ENCODE data around the gene AAMP. TPM values are rescaled to one million over a fixed set of nuclear protein-coding genes. Genes with fewer than 3 reads are reported as not detected.
"Not testable (repeated sequence)": the region's sequence is repeated elsewhere in the genome, so short reads cannot be mapped to it uniquely, and the experiment has no call there.

Gene AAMP
- total RNA-seq, 2 donors from 2014 or later = 95.9 to 97.5 TPM

DNA sequence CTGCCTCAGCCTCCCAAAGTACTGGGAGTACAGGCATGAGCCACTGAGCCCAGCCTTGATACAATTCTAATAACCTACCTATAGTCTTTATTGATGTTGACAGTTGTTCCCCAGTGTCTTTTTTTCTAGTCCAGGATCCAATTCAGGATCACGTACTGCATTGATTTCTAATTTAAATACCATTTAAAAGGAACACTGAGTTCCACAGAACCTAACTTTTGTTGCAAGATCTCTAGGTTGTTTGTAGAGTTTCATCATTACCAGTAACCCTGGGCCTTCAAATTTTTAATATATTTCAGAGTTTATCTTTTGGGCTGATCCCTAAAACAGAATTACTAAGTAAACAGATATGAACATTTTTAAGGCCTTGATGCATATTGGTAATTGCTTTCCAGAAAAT is 43.4 kb upstream of the AAMP start:
- Histone ChIP-seq H3K4me1 (ENCODE audit: control insufficient read depth in 1 of 2, low read depth in 2 of 2) (no peaks in the 10 kb centered on the region), H3K27me3 (replicated peaks; ENCODE audit: insufficient read depth) (no peaks in the 10 kb centered on the region), H3K27ac (no peak overlapping the region), H3K4me3 (no peak overlapping the region), H3K36me3 (no peaks in the 10 kb centered on the region), H3K9me3 (no peaks in the 10 kb centered on the region)
- TF ChIP-seq, protein P1, sequence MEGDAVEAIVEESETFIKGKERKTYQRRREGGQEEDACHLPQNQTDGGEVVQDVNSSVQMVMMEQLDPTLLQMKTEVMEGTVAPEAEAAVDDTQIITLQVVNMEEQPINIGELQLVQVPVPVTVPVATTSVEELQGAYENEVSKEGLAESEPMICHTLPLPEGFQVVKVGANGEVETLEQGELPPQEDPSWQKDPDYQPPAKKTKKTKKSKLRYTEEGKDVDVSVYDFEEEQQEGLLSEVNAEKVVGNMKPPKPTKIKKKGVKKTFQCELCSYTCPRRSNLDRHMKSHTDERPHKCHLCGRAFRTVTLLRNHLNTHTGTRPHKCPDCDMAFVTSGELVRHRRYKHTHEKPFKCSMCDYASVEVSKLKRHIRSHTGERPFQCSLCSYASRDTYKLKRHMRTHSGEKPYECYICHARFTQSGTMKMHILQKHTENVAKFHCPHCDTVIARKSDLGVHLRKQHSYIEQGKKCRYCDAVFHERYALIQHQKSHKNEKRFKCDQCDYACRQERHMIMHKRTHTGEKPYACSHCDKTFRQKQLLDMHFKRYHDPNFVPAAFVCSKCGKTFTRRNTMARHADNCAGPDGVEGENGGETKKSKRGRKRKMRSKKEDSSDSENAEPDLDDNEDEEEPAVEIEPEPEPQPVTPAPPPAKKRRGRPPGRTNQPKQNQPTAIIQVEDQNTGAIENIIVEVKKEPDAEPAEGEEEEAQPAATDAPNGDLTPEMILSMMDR (IDR thresholded peaks at IDR 0.05) = no peak
- DNase-seq (ENCODE audit: low spot score) (no peak), ATAC-seq (ENCODE audit: insufficient number of reproducible peaks, low FRiP score, low read depth) (no peak)

GRCh38 chr2:218312267-218312756 is 42.4 kb upstream of the AAMP start:
- H3K27ac ChIP-seq = no peak overlapping the region
- no peaks in the 10 kb centered on the region for H3K27me3 ChIP-seq (replicated peaks; ENCODE audit: insufficient read depth)
- ATAC-seq (ENCODE audit: insufficient number of reproducible peaks, low FRiP score, low read depth) = no peak

DNA sequence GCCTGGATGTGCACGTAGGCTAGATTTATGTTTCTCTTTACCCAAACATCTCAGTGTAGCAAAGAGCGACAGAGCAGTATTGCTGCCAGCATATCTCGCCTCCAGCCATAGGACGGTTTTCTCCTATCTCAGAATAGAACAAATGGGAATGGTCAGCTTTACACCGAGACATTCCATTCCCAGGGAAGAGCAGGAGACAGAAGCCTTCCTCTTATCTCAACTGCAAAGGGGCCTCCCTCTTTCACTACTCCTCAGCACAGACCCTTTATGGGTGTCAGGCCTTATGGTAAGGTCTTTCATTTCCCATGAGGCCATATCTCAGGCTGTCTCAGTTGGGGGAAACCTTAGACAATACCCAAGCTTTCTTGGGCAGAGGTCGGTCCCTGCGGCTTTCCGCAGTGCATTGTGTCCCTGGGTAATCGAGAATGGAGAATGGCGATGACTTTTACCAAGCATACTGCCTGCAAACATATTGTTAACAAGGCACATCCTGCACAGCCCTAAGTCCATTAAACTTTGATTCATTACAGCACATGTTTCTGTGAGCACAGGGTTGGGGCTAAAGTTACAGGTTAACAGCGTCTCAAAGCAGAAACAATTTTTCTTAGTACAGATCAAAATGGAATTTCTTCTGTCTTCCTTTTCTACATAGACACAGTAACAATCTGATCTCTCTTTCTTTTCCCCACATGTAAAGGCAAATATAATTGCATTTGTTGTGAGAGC is 41.8 kb upstream of the AAMP start:
- ATAC-seq (ENCODE audit: insufficient number of reproducible peaks, low FRiP score, low read depth); H3K4me1 ChIP-seq (ENCODE audit: control insufficient read depth in 1 of 2, low read depth in 2 of 2); H3K9me3 ChIP-seq; DNase-seq (ENCODE audit: low spot score); H3K4me3 ChIP-seq; H3K27me3 ChIP-seq (replicated peaks; ENCODE audit: insufficient read depth); H3K36me3 ChIP-seq; H3K27ac ChIP-seq: not testable (repeated sequence)

More at GRCh38 chr2:218312267-218312756, 42.4 kb upstream of the AAMP start:
- TF ChIP-seq, protein P1 (IDR thresholded peaks at IDR 0.05) = no peak
- Histone ChIP-seq H3K4me1 (ENCODE audit: control insufficient read depth in 1 of 2, low read depth in 2 of 2) (no peaks in the 10 kb centered on the region), H3K36me3 (no peaks in the 10 kb centered on the region), H3K4me3 (no peak overlapping the region), H3K9me3 (no peaks in the 10 kb centered on the region)
- no peak for DNase-seq (ENCODE audit: low spot score)

DNA sequence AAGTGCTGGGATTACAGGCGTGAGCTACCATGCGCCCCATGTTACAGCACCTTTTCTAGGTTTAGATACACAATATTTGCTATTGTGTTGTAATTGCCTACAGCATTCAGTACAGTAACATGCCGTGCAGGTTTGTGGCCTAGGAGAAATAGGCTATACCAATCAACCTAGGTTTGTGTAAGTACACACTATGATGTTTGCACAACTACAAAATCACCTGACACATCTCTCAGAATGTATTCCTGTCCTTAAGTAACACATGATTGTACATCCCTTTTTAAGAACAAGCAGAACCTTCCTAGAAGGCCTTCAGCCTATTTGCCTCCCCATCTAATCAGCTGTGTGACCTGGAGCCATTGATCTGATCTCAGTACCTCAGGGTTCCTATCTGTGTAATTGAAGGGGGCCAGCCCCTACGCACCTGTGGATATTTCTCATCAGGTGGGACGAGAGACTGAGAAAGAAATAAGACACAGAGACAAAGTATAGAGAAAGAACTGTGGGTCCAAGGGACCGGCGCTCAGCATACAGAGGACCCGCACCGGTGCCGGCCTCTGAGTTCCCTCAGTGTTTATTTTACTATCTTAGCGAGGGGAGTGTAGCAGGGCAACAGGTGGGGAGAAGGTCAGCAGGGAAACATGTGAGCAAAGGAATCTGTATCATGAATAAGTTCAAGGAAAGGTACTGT is 41.1 kb upstream of the AAMP start:
- TF ChIP-seq, protein P1 (IDR thresholded peaks at IDR 0.05) = no peak

GRCh38 chr2:218307415-218308090 is 37.6 kb upstream of the AAMP start:
- H3K4me3 ChIP-seq = no peak overlapping the region
- H3K36me3 ChIP-seq = no peaks in the 10 kb centered on the region
- H3K9me3 ChIP-seq = no peaks in the 10 kb centered on the region
- no peaks in the 10 kb centered on the region for H3K27me3 ChIP-seq (replicated peaks; ENCODE audit: insufficient read depth)
- DNase-seq (ENCODE audit: low spot score) (no peak), ATAC-seq (ENCODE audit: insufficient number of reproducible peaks, low FRiP score, low read depth) (no peak)
- no peak overlapping the region for H3K27ac ChIP-seq
- TF ChIP-seq, protein P1 (IDR thresholded peaks at IDR 0.05) = no peak
- H3K4me1 ChIP-seq (ENCODE audit: control insufficient read depth in 1 of 2, low read depth in 2 of 2) = peaks cover 0 to 11% of the 10 kb centered on the region in 2 donors

More for the DNA sequence above, 41.1 kb upstream of the AAMP start:
- Histone ChIP-seq H3K27me3 (replicated peaks; ENCODE audit: insufficient read depth) (no peaks in the 10 kb centered on the region), H3K36me3 (no peaks in the 10 kb centered on the region), H3K4me1 (ENCODE audit: control insufficient read depth in 1 of 2, low read depth in 2 of 2) (peaks cover 0 to 2% of the 10 kb centered on the region in 2 donors), H3K4me3 (no peak overlapping the region), H3K27ac (no peak overlapping the region), H3K9me3 (no peaks in the 10 kb centered on the region)
- ATAC-seq (ENCODE audit: insufficient number of reproducible peaks, low FRiP score, low read depth) (no peak), DNase-seq (ENCODE audit: low spot score) (no peak)

Measured in thoracic aorta (tissue), 2 donors.